ENCODE measurements around the gene DGKK.

DGKK gene

DNA sequence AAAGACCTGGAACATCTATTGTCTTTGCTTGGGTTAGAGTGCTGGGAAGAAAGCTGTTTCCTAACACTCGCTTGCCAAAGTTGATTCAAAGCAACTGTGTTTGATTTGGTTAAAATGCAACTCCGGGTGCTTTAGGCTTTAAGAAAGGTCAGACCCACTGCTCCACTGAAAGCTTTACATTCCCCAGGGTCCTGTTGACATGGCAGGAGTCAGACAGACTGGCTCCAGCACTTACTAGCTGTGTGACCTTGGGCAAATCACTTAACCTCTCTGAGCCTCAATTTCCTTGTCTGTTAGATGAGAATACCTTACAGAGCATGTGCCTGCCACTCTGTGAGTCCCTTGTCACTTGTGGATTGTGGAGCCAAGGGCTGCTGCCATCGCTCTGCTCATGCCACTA lies 39.0 kb downstream of the DGKK start:
- DNase-seq (ENCODE audit: low spot score) = no peak
- TF ChIP-seq, protein P1, sequence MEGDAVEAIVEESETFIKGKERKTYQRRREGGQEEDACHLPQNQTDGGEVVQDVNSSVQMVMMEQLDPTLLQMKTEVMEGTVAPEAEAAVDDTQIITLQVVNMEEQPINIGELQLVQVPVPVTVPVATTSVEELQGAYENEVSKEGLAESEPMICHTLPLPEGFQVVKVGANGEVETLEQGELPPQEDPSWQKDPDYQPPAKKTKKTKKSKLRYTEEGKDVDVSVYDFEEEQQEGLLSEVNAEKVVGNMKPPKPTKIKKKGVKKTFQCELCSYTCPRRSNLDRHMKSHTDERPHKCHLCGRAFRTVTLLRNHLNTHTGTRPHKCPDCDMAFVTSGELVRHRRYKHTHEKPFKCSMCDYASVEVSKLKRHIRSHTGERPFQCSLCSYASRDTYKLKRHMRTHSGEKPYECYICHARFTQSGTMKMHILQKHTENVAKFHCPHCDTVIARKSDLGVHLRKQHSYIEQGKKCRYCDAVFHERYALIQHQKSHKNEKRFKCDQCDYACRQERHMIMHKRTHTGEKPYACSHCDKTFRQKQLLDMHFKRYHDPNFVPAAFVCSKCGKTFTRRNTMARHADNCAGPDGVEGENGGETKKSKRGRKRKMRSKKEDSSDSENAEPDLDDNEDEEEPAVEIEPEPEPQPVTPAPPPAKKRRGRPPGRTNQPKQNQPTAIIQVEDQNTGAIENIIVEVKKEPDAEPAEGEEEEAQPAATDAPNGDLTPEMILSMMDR (IDR thresholded peaks at IDR 0.05; ENCODE audit: extremely low read depth, missing control alignments) = no peak

DNA sequence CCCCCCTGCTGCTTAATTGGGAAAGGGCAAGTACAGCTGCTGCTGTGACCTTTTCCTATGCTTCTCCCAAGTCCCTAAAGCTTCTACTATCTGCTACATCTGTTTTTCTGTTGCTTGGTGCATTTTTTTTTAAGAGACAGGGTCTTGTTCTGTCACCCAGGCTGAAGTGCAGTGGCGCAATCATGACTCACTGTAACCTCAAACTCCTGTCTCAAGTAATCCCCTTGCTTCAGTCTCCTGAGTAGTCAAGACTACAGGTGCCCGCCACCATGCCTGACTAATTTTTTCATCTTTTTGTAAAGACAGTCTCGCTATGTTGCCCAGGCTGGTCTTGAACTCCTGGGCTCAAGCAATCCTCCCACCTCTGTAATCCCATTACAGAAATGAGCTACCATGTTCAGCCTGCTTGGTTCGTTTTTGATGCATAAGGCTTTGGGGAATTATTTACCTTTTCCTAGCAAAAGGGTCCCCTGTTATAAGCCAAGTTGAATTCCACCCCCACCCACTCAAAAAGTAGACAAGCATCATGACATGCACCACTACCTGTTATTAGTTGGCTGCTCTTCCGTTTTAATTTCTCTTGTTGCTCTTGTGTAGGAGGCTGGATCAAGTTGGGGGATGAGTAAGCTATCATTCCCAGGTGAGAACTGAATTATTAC lies 39.6 kb downstream of the DGKK start:
- TF ChIP-seq, protein P1 (IDR thresholded peaks at IDR 0.05; ENCODE audit: extremely low read depth, missing control alignments) = no peak
- no peak for DNase-seq (ENCODE audit: low spot score)

DNA sequence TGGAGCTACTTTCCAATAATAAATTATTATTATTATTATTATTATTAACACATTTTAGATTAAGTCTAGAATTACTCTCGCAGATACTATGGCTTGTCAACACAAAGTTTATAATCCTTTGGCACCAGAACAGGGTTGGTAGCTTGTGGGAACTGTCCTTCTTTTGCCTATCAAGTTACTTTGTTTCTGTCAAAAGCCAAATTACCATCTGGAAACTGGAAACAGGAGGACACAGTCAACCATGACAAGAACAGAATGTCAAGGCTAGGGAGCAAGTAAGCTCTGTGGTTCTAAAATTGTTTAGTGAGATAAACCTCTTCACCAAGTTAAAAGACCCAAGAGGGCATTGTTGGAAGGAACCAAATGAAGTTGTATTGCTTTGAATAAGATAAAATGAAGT lies 42.5 kb downstream of the DGKK start:
- TF ChIP-seq, protein P1 (IDR thresholded peaks at IDR 0.05; ENCODE audit: extremely low read depth, missing control alignments) = no peak

DNA sequence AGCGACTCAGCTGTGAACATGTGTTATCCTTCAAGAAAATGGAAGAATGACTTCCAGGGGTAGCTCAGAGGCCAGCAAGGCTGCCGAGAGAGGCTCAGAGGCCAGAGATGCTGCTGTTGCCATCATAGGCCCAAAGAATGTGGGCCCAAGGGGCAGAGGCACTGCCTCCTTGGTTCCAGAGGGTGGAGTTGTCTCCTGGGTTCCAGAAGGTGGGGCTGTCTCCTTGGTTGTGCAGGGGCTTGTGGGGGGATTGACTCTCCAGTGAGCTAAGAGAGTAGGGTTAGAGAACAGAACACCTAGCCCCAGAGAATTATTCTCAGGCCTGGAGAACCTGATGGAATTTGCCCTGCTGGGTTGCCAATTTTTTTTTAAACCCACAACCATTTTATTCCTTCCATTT lies 62.6 kb downstream of the DGKK start:
- TF ChIP-seq, protein P1 (IDR thresholded peaks at IDR 0.05; ENCODE audit: extremely low read depth, missing control alignments) = no peak
- no peak for DNase-seq (ENCODE audit: low spot score)

More for the DNA sequence above, 42.5 kb downstream of the DGKK start:
- DNase-seq (ENCODE audit: low spot score) = no peak

DNA sequence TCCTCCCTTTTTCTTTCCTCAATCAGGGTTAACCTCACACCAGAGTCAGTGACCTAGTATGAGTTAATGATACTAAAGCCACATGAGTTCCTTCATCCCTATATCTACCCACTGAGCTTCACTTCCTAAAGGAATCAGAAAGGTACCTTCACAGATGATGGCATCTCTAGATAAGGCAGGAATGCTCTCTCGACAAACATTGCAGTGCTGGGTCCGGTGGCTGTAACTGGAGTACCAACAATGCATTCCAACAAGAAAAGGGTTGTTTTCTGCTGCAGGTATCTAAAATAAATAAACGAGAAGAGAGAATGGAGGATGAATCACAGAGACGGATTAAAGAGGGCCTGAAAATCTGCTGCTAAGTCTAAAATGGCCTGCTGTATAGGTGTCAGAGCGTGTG lies 66.7 kb downstream of the DGKK start:
- TF ChIP-seq, protein P1 (IDR thresholded peaks at IDR 0.05; ENCODE audit: extremely low read depth, missing control alignments) = no peak
- DNase-seq (ENCODE audit: low spot score) = no peak

DNA sequence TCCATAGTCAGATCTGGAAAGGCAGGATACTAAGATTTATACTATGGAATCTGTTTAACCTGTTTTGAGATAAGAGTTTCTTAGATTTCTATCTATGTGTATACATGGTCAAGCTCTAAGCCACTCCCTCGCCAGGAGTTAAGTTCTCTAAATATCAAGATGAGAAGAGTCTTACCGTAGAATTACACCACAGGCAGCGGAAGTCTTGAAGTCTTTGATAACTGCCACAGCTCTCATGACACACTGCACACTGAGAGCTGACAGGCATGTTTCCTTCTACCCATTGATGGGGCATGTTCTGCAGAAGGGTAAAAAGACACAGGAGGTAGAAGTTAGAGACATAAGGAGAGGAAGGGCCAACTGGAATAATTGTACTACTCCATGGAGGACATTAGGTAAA lies 67.7 kb downstream of the DGKK start:
- no peak for DNase-seq (ENCODE audit: low spot score)
- TF ChIP-seq, protein P1 (IDR thresholded peaks at IDR 0.05; ENCODE audit: extremely low read depth, missing control alignments) = no peak

DNA sequence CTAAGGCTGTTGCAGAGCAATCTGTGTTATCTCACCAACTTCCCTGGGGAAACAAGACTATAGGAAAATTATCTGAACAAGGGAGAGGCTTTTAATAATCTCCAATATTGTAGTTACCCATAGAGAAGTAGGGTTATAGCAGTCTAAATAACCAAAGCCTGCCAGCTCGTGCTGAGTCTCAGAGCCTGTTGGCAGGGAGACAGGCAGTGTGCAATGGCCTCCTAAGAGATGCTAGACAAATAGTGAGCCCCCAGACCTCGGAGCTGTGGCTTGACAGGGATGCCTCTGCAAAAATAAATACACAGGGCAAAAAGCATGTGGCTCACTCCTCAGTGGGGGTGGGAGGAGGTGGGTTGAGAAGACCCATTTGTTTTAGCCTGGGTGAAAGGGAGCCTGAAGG lies 76.7 kb downstream of the DGKK start:
- TF ChIP-seq, protein P1 (IDR thresholded peaks at IDR 0.05; ENCODE audit: extremely low read depth, missing control alignments) = no peak
- no peak for DNase-seq (ENCODE audit: low spot score)

Measured in GM20000 (cell line).